ENCODE measurements around the gene LRRN2.

The LRRN2 gene

GRCh38 chr1:204578867-204579664 is 106.5 kb downstream of the LRRN2 start:
- H3K4me3 ChIP-seq (ENCODE audit: low read depth, low read length): no peak overlapping the region
- peak; percentile 58 for DNase-seq (ENCODE audit: low read depth)
- TF ChIP-seq POLR2A (IDR thresholded peaks at IDR 0.05; ENCODE audit: extremely low read depth, insufficient read length) (no peak), MYC (IDR thresholded peaks at IDR 0.05; ENCODE audit: low read depth, low read length) (no peak), MAX (IDR thresholded peaks at IDR 0.05; ENCODE audit: low read depth, low read length) (no peak)
- TF ChIP-seq, protein P1, sequence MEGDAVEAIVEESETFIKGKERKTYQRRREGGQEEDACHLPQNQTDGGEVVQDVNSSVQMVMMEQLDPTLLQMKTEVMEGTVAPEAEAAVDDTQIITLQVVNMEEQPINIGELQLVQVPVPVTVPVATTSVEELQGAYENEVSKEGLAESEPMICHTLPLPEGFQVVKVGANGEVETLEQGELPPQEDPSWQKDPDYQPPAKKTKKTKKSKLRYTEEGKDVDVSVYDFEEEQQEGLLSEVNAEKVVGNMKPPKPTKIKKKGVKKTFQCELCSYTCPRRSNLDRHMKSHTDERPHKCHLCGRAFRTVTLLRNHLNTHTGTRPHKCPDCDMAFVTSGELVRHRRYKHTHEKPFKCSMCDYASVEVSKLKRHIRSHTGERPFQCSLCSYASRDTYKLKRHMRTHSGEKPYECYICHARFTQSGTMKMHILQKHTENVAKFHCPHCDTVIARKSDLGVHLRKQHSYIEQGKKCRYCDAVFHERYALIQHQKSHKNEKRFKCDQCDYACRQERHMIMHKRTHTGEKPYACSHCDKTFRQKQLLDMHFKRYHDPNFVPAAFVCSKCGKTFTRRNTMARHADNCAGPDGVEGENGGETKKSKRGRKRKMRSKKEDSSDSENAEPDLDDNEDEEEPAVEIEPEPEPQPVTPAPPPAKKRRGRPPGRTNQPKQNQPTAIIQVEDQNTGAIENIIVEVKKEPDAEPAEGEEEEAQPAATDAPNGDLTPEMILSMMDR (IDR thresholded peaks at IDR 0.05; ENCODE audit: low read depth, low read length): no peak

- H3K4me3 ChIP-seq (ENCODE audit: low read depth, low read length): no peak overlapping the region
- TF ChIP-seq, protein P1 (IDR thresholded peaks at IDR 0.05; ENCODE audit: low read depth, low read length): no peak
- no peak for TF ChIP-seq POLR2A (IDR thresholded peaks at IDR 0.05; ENCODE audit: extremely low read depth, insufficient read length)
- TF ChIP-seq MYC (IDR thresholded peaks at IDR 0.05; ENCODE audit: low read depth, low read length): no peak
- no peak for TF ChIP-seq MAX (IDR thresholded peaks at IDR 0.05; ENCODE audit: low read depth, low read length)
- no peak for DNase-seq (ENCODE audit: low read depth)
Observed at GRCh38 chr1:204577794-204578478, 107.6 kb downstream of the LRRN2 start.

GRCh38 chr1:204576422-204576821 is 109.1 kb downstream of the LRRN2 start:
- no peak for DNase-seq (ENCODE audit: low read depth)
- TF ChIP-seq MYC (IDR thresholded peaks at IDR 0.05; ENCODE audit: low read depth, low read length): no peak
- no peak for TF ChIP-seq MAX (IDR thresholded peaks at IDR 0.05; ENCODE audit: low read depth, low read length)
- TF ChIP-seq, protein P1 (IDR thresholded peaks at IDR 0.05; ENCODE audit: low read depth, low read length): no peak
- TF ChIP-seq POLR2A (IDR thresholded peaks at IDR 0.05; ENCODE audit: extremely low read depth, insufficient read length): no peak
- H3K4me3 ChIP-seq (ENCODE audit: low read depth, low read length): no peak overlapping the region

GRCh38 chr1:204575221-204576190 is 110.0 kb downstream of the LRRN2 start:
- DNase-seq (ENCODE audit: low read depth): no peak
- no peak overlapping the region for H3K4me3 ChIP-seq (ENCODE audit: low read depth, low read length)
- TF ChIP-seq POLR2A (IDR thresholded peaks at IDR 0.05; ENCODE audit: extremely low read depth, insufficient read length) (no peak), MAX (IDR thresholded peaks at IDR 0.05; ENCODE audit: low read depth, low read length) (no peak), MYC (IDR thresholded peaks at IDR 0.05; ENCODE audit: low read depth, low read length) (no peak)
- TF ChIP-seq, protein P1 (IDR thresholded peaks at IDR 0.05; ENCODE audit: low read depth, low read length): no peak

GRCh38 chr1:204574865-204575163 is 110.7 kb downstream of the LRRN2 start:
- no peak for TF ChIP-seq MAX (IDR thresholded peaks at IDR 0.05; ENCODE audit: low read depth, low read length)
- no peak for TF ChIP-seq MYC (IDR thresholded peaks at IDR 0.05; ENCODE audit: low read depth, low read length)
- TF ChIP-seq POLR2A (IDR thresholded peaks at IDR 0.05; ENCODE audit: extremely low read depth, insufficient read length): no peak
- TF ChIP-seq, protein P1 (IDR thresholded peaks at IDR 0.05; ENCODE audit: low read depth, low read length): no peak
- H3K4me3 ChIP-seq (ENCODE audit: low read depth, low read length): no peak overlapping the region
- no peak for DNase-seq (ENCODE audit: low read depth)
